OCI-LY3 (cell line): ENCODE results near the gene MACO1.

ENCODE experiments used
- CTCF ChIP-seq: fragments of 200-600, 300-600 bp; sonication (generic); IDR thresholded peaks from 2 replicates; pipeline ENCODE4 v1.5.1; 2014; ENCODE audit warnings: antibody characterized with exemption, low read length, low read depth
- EZH2phosphoT487 ChIP-seq: fragments of 200-600 bp; shearing (Covaris generic); IDR thresholded peaks from 2 replicates; pipeline ENCODE4 v1.6.1; 2018; ENCODE audit warnings: antibody characterized with exemption, mixed run types, low read depth

DNA sequence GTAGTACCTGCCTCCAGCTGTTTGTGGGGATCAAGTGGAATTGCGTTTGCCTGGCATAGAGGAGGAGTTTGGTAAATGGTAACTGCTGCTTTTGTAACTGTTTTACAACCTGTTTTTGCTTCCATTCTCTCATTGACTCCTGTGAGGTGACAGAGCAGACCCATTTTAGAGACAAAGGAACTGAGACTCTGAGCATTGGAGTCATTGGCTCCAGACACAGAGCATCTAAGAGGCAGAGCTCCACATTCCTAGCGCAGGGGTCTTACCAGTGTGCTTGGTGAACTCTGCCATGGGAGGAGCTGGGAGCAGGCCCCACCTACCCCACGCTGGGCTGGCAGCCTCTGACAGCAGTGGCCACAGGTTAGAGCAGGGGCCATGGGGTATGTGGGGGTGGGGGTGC, 115.1 kb downstream of the MACO1 start:
- TF ChIP-seq CTCF: no peak
- no peak for TF ChIP-seq EZH2phosphoT487
